HG03520 (cell line): Measurements from ENCODE around the gene TGFBR2.

Experiments
- ATAC-seq: cut with Tn5 transposase; IDR thresholded peaks from one replicate; pipeline ENCODE4 v1.9.1; 2021; ENCODE audit warnings: mild to moderate bottlenecking, moderate library complexity; ENCODE audit not compliant: unreplicated experiment

The TGFBR2 gene

DNA sequence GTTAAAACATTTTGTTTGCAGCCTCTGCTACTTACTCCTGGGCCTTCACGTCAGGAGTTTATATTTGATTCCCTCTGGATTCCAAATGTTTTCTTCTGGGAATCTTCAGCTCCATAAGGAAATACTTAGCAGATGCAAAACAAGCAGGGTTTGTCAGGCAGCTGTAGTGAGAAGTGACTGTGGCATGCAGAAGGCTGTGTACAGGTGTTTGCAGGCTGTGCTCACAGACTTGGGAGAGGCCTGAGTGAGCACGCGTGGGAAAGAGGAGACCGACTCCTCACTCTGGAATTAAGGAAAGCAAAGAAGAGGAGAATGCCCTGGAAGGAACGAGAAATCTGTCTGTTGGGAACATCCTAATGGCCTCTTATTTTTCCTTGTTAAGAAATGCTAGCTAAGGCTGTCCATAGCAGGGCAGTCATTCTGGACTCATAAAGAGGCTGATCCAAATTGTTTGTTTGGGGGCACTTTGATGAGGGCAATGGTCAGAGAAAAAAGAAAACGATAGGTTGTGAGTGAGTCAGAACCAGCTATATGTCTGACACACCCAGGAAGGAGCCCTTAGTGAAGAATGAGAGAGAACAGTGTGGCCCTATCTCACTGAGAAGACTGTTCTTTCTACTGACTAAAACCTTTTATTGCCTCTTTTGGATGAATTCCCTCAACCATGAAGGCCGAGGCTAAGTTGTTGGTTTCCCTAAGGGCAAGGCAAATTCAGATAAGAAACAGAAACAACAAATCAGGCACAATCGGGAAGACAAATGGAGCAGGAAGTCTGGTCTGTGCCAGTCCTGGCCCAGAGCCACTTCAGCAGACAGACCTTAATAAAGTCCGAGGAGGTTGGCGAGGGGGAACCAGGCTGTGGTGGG lies 82.6 kb downstream of the TGFBR2 start:
- no peak for ATAC-seq

DNA sequence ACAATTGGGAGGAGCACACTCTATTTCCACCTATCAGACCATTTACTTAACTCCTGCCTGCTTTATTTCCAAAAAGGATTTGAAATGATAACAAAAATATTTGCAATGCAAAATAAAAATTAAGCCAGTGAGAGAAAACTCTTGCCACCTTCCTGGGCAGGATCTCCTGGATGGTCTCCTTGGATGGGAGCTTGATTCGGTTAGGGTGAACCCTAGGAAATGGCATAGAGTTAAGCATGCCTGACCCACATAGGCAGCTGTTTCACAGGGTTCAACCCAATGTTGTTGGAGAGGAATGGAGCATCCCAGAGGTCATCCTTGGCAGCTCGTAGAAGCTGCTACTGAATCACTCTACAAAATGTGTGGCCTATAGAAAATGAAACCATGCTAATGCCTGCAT lies 83.8 kb downstream of the TGFBR2 start:
- ATAC-seq, result no peak

DNA sequence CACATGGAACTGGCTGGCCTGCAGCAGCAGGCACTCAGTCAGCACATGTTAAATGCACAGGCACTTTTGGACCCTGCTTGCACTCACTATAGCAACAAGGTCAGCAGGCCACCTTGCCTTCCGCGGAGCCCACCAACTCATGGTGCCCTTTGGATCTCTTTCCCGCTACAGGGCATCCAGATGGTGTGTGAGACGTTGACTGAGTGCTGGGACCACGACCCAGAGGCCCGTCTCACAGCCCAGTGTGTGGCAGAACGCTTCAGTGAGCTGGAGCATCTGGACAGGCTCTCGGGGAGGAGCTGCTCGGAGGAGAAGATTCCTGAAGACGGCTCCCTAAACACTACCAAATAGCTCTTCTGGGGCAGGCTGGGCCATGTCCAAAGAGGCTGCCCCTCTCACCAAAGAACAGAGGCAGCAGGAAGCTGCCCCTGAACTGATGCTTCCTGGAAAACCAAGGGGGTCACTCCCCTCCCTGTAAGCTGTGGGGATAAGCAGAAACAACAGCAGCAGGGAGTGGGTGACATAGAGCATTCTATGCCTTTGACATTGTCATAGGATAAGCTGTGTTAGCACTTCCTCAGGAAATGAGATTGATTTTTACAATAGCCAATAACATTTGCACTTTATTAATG lies 85.0 kb downstream of the TGFBR2 start:
- ATAC-seq, result no peak

DNA sequence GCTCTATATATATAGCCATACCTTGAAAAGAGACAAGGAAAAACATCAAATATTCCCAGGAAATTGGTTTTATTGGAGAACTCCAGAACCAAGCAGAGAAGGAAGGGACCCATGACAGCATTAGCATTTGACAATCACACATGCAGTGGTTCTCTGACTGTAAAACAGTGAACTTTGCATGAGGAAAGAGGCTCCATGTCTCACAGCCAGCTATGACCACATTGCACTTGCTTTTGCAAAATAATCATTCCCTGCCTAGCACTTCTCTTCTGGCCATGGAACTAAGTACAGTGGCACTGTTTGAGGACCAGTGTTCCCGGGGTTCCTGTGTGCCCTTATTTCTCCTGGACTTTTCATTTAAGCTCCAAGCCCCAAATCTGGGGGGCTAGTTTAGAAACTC lies 85.5 kb downstream of the TGFBR2 start:
- ATAC-seq, result no peak

DNA sequence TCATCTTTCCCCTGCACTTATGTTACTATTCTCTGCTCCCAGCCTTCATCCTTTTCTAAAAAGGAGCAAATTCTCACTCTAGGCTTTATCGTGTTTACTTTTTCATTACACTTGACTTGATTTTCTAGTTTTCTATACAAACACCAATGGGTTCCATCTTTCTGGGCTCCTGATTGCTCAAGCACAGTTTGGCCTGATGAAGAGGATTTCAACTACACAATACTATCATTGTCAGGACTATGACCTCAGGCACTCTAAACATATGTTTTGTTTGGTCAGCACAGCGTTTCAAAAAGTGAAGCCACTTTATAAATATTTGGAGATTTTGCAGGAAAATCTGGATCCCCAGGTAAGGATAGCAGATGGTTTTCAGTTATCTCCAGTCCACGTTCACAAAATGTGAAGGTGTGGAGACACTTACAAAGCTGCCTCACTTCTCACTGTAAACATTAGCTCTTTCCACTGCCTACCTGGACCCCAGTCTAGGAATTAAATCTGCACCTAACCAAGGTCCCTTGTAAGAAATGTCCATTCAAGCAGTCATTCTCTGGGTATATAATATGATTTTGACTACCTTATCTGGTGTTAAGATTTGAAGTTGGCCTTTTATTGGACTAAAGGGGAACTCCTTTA lies 86.2 kb downstream of the TGFBR2 start:
- ATAC-seq, result no peak

DNA sequence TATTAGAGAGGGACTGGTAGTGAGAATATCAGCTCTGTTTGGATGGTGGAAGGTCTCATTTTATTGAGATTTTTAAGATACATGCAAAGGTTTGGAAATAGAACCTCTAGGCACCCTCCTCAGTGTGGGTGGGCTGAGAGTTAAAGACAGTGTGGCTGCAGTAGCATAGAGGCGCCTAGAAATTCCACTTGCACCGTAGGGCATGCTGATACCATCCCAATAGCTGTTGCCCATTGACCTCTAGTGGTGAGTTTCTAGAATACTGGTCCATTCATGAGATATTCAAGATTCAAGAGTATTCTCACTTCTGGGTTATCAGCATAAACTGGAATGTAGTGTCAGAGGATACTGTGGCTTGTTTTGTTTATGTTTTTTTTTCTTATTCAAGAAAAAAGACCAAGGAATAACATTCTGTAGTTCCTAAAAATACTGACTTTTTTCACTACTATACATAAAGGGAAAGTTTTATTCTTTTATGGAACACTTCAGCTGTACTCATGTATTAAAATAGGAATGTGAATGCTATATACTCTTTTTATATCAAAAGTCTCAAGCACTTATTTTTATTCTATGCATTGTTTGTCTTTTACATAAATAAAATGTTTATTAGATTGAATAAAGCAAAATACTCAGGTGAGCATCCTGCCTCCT lies 87.2 kb downstream of the TGFBR2 start:
- peak; percentile 96 for ATAC-seq

DNA sequence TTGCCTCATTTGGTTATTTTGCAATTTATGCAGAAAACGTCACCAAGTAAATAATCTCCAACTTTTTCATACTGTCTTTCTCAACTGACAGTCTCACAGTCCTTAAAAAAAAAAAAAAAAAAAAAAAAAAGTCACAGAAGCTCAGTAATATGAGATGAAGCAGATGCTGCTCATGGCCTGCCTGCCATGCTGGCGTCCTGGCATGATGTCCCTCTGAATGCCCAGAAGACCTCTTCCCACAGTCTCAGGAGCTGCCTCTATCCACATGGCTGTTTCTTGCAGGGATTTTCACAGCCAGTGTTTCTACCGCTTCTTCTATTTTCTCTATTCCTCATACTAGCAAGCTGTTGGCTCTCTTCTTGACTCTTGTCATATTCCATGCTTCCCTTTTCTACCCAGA lies 87.7 kb downstream of the TGFBR2 start:
- no peak for ATAC-seq

DNA sequence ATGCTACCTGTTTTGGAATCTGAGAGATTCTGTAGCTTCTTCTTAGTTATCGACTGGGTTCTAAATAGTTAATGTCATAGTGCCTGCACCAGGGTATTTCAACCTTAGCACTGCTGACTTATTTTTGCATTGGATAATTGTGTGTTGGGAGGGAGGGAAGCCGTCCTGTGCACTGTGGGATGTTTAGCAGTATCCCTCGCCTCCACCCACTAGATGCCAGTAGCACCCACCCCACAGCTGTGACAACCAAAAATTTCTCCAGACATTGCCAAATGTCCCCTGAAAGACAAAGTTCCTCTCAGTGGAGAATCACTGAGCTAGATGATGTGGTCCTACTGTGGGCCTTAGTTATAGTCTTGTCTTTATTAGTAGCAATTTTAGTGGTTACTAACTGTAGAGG lies 88.3 kb downstream of the TGFBR2 start:
- ATAC-seq, result no peak

DNA sequence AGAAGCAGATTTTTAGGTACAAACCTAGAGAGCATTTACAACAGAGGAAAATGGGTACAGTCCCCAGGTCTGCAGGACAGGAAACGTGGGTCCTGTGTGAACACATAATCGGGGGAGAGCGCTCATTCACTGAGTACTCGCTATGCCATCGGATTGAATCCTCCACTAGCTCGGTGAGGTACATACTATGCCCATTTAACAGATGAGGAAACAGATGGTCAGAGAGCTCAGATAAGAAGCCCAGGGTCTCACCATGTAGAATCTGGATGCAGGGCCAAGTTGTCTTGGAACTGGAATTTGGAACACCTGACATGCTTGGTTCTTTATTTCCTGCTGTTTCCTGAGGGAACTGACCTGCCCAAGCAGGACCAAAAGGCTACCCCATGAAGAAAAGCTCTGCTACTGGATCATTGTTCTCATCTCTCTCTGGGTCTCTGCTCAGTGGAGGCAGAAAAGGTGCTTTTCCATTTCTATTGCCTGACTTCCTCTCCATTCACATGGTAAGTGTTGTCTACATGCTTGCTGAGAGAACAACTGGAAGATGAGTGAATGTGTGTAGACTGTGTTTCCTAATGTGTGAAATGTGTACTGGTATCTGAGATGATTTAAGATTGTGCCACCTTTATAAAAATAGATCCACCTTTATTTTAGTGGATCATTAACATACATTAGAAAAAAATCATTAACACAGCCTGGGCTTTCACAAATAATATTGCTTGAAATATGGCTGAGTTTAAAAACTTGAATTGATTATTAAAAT lies 89.1 kb downstream of the TGFBR2 start:
- ATAC-seq, result no peak

DNA sequence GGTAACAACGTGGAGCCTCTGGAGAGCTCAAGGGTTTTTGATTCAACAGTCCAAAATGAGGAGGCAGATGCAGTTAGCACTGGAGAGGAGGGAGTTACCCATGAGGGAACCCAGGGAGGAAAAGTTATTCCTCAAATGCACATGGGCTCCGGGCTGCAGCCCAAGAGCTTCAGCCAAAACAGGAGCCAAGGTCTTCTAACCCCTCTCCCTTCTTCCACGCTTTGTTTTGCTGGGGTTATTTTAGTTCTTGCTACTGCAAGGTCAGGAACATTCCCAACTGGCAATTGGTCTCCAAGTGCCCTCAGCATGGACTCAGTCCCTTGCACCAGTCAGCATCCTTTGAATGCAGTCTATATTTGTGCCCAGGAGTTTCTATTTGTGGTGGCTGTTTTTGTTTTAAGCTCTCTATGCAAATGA lies 90.0 kb downstream of the TGFBR2 start:
- ATAC-seq, result no peak

DNA sequence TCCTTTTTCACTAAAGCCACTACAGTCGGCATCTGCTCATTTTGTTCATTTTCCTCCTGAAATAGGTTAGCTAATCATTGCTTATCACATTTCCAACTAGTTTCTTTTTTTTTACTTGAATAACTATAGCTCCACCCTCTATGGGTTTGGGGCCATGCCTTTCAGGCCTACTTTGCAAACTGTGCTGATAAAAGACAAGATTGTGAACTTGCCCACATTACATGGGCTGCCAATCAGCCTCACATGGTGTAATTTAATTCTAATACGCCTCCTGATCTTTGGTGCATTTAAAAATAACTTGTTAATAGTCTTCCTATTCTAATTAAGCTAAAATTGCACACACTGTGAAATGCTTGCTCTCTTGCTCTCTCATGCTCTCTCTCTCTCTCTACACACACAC lies 90.5 kb downstream of the TGFBR2 start:
- no peak for ATAC-seq

DNA sequence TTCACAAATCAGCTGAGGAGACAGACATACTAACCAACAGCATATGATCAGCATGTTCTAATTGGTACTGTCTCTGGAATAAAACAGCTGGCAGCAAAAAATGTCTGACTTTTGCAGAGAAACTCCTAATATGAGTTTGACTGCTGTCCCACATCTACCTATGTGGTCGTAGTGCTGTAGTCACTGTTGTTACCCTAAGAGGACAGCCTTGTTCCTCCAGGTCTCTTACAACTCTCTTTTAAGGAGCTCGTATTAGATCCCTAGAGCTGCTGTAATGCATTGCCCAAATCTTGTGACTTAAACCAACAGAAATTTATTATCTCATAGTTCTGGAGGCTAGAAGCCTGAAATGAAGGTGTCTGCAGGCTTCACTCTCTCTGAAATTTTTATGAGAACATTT lies 92.1 kb downstream of the TGFBR2 start:
- ATAC-seq, result no peak

DNA sequence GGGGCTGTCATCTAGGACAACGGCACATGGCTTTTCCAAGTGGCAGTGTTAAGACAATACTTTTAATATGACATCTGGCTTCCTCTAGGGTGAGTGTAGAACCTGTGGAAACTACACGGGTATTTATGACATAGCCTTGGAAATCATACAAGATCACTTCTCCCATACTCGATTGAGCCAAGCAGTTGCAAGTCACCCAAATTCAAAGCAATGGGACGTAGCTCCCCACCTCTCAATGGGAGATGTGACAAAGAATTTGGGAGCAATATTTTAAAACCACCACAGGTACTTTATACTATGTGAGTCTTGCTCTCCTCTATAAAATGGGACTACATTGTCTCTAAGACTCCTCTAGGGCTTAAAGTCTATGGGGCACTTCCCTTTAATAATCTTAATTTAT lies 93.5 kb downstream of the TGFBR2 start:
- no peak for ATAC-seq

DNA sequence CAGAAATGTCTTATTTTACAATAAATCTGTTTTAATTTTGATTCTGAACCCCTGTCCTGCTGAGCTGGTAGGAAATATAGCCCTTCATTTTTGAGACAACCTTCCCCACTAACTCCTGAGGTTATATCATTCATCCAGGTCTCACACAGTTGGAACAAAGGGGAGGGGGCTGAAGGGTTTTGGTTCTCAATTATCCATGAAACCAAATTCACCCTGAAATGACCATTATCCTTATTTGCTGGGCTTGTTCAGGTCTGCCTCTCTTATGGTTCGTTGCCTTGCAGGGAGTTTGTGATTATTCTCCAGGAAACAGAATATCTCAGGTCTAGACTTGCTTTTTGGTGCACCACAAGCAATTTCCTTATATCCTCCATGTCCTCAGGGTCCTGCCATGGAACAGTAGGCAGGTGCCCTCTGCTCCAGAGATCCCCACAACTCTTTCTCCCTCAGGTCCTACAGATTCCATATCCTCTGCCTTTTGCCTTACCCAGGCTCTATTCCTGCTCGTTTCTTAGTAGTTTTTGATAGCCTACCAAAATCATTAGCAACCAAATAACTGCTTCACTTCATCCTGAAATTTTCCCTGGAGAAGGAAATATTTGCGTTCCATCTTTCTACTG lies 94.4 kb downstream of the TGFBR2 start:
- no peak for ATAC-seq

DNA sequence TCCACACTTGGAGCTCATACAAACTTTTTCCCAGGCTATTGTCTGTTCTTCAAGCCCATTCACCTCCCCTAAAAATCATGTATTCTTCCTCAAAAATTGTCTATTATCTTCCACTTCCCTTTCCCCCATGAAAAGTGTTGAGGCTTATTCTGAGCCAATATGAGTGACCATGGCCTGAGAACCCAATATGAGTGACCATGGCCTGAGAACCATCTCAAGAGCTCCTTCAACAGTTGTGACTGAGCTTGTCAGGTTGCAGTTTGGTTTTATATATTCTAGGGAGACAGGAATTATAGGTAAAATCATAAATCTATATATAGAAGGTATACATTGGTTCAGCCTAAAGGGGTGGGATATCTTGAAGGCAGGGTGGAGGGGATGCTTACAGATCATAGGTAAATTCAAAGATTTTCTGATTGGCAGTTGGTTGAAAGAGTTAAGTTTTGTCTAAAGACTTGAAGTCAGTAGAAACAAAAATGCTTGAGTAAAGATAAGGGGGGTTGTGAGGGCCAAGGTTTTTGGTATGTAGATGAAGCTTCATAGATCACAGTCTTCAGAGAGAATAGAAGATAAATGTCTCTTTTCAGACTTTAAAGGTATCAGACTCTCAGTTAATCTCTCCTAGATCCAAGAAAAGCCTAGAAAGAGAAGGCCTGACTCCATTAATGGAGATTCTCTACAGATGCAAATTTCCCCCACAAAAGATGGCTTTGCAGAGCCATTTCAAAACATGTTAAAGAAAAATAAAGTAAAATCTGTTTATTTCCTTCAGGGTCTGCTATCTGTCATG lies 95.8 kb downstream of the TGFBR2 start:
- no peak for ATAC-seq

DNA sequence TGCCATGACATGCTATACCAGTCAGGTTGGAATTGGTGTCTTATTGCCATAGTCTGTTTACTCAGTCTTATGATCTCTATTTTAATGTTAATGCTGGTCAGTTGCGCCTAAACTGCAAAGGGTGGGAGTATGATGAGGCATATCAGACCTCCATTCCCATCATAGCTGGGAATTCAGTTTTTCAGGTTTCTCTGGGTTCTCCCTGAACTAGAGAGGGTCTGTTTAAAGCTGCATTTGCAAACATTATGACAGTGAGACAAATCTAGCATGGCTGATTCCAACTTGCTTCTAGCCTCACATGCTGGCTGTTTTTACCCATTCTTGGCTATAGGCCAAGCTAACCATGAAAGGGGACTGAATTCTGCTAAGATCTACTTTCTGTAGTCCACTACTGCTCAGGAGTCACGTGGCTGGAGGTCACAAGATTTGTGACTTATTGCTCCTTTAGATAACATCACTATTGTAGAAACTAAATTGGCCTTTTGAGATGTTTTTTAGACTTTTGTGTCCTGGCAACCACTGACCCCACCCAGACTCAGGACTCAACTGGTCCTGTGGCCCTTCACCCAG lies 96.5 kb downstream of the TGFBR2 start:
- ATAC-seq, result no peak

DNA sequence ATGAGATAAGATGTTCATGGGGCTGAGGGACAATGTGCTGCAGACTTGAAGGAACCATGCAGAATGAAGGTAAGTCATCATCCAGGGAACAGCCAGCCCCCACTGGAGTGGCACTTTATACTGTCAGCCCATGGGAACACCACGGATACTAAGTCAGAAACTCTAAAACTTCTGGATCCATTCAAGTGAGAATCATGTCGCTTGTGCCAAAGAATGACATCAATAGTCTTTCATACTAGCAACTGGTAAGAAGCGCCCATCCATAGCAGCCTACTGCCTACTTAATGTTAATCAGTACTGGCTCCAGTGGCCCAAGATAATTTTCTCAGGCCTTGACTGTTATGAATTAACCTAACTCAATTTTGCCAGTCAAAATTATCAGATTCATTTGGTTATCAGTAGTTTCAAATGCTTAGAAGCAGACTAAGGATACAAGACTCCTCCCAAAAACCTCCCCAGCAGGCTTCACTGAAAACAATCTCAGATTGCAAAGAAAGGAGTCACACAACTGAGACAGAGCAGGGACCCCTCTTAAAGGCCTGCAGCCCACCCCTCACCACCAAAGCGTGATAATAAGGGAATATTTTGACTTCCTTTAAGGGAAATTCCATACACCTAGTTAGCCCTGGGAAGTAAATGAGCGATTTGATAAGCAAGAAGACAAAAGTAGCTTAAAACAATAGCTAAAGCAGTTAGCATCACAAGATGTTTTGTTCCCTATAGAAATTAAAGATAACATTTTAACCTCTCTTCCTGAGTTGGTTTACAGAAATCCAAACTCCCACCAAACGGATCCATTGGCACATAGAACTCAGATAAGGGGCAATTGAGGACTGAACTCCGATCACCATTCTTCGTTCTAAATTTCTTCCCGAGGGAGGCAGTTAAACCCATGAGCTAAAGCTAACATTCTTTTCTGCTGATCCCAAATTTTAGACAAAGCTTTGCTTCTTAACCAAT lies 98.8 kb downstream of the TGFBR2 start:
- no peak for ATAC-seq

DNA sequence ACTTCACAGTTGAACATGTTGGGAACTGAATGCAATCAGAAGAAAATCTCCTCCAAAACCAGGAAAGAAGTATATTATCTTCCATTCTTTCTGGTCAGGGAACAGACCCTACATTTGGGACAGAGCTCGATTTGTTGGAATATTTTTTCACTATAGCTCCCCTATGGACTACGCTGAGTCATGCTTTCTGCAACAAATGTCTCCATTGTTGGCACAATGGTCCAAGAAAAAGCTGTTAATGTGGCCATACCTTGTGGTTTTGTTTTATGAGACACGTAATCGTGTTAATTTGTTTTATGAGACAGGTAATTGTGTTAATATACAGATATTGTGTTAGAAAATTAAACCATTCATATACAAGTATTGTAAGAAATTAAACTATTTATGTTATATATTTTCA lies 101.4 kb downstream of the TGFBR2 start:
- ATAC-seq, result no peak
